Lower lobe of right lung (tissue), 2 donors: ENCODE data around the gene DOCK4. TPM values are rescaled to one million over a fixed set of nuclear protein-coding genes. Genes with fewer than 3 reads are reported as not detected.

ENCODE experiments used
- ATAC-seq, 2 donors: fragments of 200-7000 bp; cut with Tn5 transposase; one replicate each; pipeline ENCODE4 v1.9.1; 2020 to 2022; ENCODE audit warnings: mild to moderate bottlenecking in 2 of 2, moderate library complexity in 2 of 2
- DNase-seq: peaks from one replicate; pipeline ENCODE4 v3.0.0-alpha.2; 2020
- H3K27ac ChIP-seq: fragments of 200-600 bp; one replicate; pipeline ENCODE4 v1.8.0; 2022
- H3K27me3 ChIP-seq: fragments of 200-600 bp; one replicate; pipeline ENCODE4 v1.8.0; 2022; ENCODE audit warnings: low read depth
- H3K36me3 ChIP-seq: fragments of 200-600 bp; one replicate; pipeline ENCODE4 v1.8.0; 2022; ENCODE audit warnings: mild to moderate bottlenecking
- H3K4me1 ChIP-seq: fragments of 200-600 bp; one replicate; pipeline ENCODE4 v1.8.0; 2022
- H3K4me3 ChIP-seq: fragments of 200-600 bp; one replicate; pipeline ENCODE4 v1.8.0; 2022; ENCODE audit warnings: mild to moderate bottlenecking
- H3K9me3 ChIP-seq: fragments of 200-600 bp; one replicate; pipeline ENCODE4 v1.8.0; 2022
- CTCF ChIP-seq: fragments of 200-600 bp; IDR thresholded peaks from one replicate; pipeline ENCODE4 v1.8.0; 2022; ENCODE audit warnings: antibody characterized with exemption, mild to moderate bottlenecking
- intact Hi-C: fragments of 100-400 bp; cut with DNase I; formaldehyde crosslinking; loops from one replicate; pipeline ENCODE4 v1.11.0; 2022
- total RNA-seq: library from RNA; stranded (reverse); fragmentation: NEBNext Ultra II Directional; extraction: Animal tissue kit (Norgen Biotek cat#: 25700); gene quantifications from one replicate; pipeline ENCODE4 v1.2.1, GENCODE V29; 2021
- donor health status: DM: no; HTN: yes; CAD: no; lungs with severe emphysema.

The DOCK4 gene
- total RNA-seq, 1 donor from 2014 or later, result 78.5 TPM

GRCh38 chr7:111844904-111845671, 361.1 kb downstream of the DOCK4 start:
- H3K9me3 ChIP-seq, result no peaks in the 10 kb centered on the region
- H3K4me3 ChIP-seq, result no peak overlapping the region
- no peaks in the 10 kb centered on the region for H3K27me3 ChIP-seq
- intact Hi-C loops, result no loop called here
- TF ChIP-seq CTCF, result no peak
- no peak overlapping the region for H3K27ac ChIP-seq
- H3K36me3 ChIP-seq, result peaks cover 72% of the 10 kb centered on the region
- no peaks in the 10 kb centered on the region for H3K4me1 ChIP-seq
- DNase-seq, result no peak
- ATAC-seq, result no peak

GRCh38 chr7:111842491-111842890, 363.7 kb downstream of the DOCK4 start:
- DNase-seq (no peak), ATAC-seq (no peak)
- Histone ChIP-seq H3K9me3 (no peaks in the 10 kb centered on the region), H3K27me3 (no peaks in the 10 kb centered on the region), H3K4me1 (no peaks in the 10 kb centered on the region), H3K36me3 (peaks cover 64% of the 10 kb centered on the region), H3K4me3 (no peak overlapping the region), H3K27ac (no peak overlapping the region)
- TF ChIP-seq CTCF, result no peak
- intact Hi-C loops, result no loop called here

- no peak for ATAC-seq
- intact Hi-C loops, result no loop called here
- TF ChIP-seq CTCF, result no peak
Measured at GRCh38 chr7:111841596-111842205, 364.5 kb downstream of the DOCK4 start.

GRCh38 chr7:111840528-111840927, 365.7 kb downstream of the DOCK4 start:
- Histone ChIP-seq H3K27ac (no peak overlapping the region), H3K4me3 (no peak overlapping the region), H3K27me3 (no peaks in the 10 kb centered on the region), H3K9me3 (no peaks in the 10 kb centered on the region), H3K4me1 (no peaks in the 10 kb centered on the region), H3K36me3 (peaks cover 48% of the 10 kb centered on the region)
- TF ChIP-seq CTCF, result no peak
- ATAC-seq (no peak), DNase-seq (no peak)
- intact Hi-C loops, result no loop called here

More at GRCh38 chr7:111841596-111842205, 364.5 kb downstream of the DOCK4 start:
- Histone ChIP-seq H3K4me1 (no peaks in the 10 kb centered on the region), H3K4me3 (no peak overlapping the region), H3K27ac (no peak overlapping the region), H3K36me3 (peaks cover 60% of the 10 kb centered on the region), H3K27me3 (no peaks in the 10 kb centered on the region), H3K9me3 (no peaks in the 10 kb centered on the region)
- no peak for DNase-seq

- Histone ChIP-seq H3K4me3 (no peak overlapping the region), H3K36me3 (peaks cover 38% of the 10 kb centered on the region), H3K9me3 (no peaks in the 10 kb centered on the region), H3K27ac (no peak overlapping the region), H3K4me1 (no peaks in the 10 kb centered on the region), H3K27me3 (no peaks in the 10 kb centered on the region)
- intact Hi-C loops, result no loop called here
- ATAC-seq, result no peak
- DNase-seq, result no peak
- no peak for TF ChIP-seq CTCF
Measured at GRCh38 chr7:111839261-111839660, 366.9 kb downstream of the DOCK4 start.
